H1 (cell line): ENCODE results near the gene BBS9. TPM values are rescaled to one million over a fixed set of nuclear protein-coding genes. Genes with fewer than 3 reads are reported as not detected.

Experiments
- CTCF ChIA-PET: fragments of 300-600 bp; sonication (Branson Sonifier 250); formaldehyde crosslinking; loops from one replicate; lab custom pipeline; 2021; ENCODE audit not compliant: partially characterized antibody; lab: Charles Lee
- POLR2A ChIA-PET: fragments of 300-600 bp; sonication (Branson Sonifier 250); formaldehyde crosslinking; loops from one replicate; lab custom pipeline; 2021; ENCODE audit warnings: inconsistent platforms; ENCODE audit not compliant: partially characterized antibody; lab: Charles Lee
- DNase-seq, 2 experiments: peaks; one replicate each; pipeline versions ENCODE4 v3.0.0 to v3.0.0-alpha.2; 2010 to 2022; ENCODE audit warnings: low spot score in 2 of 2, low read depth in 1 of 2, mixed read lengths in 1 of 2
- FAIRE-seq: peaks from 2 replicates; lab custom pipeline; 2011; peaks lifted over from hg19 to GRCh38; lab: Jason Lieb, UNC
- H2AFZ ChIP-seq: 2 replicates; pipeline ENCODE4 v1.8.1; 2012; ENCODE audit warnings: low read length, inconsistent platforms
- H2AK5ac ChIP-seq: 2 replicates; pipeline ENCODE4 v1.6.1; 2013; ENCODE audit warnings: low read depth, low read length
- H2BK120ac ChIP-seq: replicated peaks from 2 replicates; pipeline ENCODE3; 2013; ENCODE audit warnings: low read depth, low read length, inconsistent platforms
- H2BK12ac ChIP-seq: 2 replicates; pipeline ENCODE4 v1.6.1; 2013; ENCODE audit warnings: low read depth, low read length
- H2BK15ac ChIP-seq: 2 replicates; pipeline ENCODE4 v1.6.1; 2013; ENCODE audit warnings: low read length
- H2BK20ac ChIP-seq: 2 replicates; pipeline ENCODE4 v1.6.1; 2013; ENCODE audit warnings: low read length
- H2BK5ac ChIP-seq: 2 replicates; pipeline ENCODE4 v1.6.1; 2013; ENCODE audit warnings: low read depth, low read length
- H3K14ac ChIP-seq: 2 replicates; pipeline ENCODE4 v1.6.1; 2013; ENCODE audit warnings: inconsistent platforms; ENCODE audit not compliant: insufficient read length
- H3K18ac ChIP-seq: 2 replicates; pipeline ENCODE4 v1.6.1; 2013; ENCODE audit warnings: low read length; ENCODE audit errors: extremely low read depth
- H3K23ac ChIP-seq: 2 replicates; pipeline ENCODE4 v1.6.1; 2013; ENCODE audit warnings: inconsistent platforms; ENCODE audit not compliant: insufficient read length
- H3K23me2 ChIP-seq: 2 replicates; pipeline ENCODE4 v1.6.1; 2013; ENCODE audit warnings: low read depth, low read length
- H3K27ac ChIP-seq: 2 replicates; pipeline ENCODE4 v1.6.1; 2011; ENCODE audit warnings: low read depth, low read length, inconsistent platforms
- H3K27me3 ChIP-seq, 4 experiments: replicated peaks in 1 of 4; 1 replicate in 1 of 4; 2 replicates in 3 of 4; pipeline versions ENCODE4 v1.6.1 to v1.8.1; 2011 to 2013; ENCODE audit warnings: low read length in 3 of 4, mild to moderate bottlenecking in 3 of 4, inconsistent platforms in 2 of 4, mixed read lengths in 2 of 4, moderate library complexity in 1 of 4; ENCODE audit not compliant: control insufficient read depth in 3 of 4, insufficient read depth in 3 of 4; ENCODE audit errors: extremely low read depth in 1 of 4
- H3K36me3 ChIP-seq, 4 experiments: 2 replicates each; pipeline versions ENCODE4 v1.6.1 to v1.8.1; 2011 to 2013; ENCODE audit warnings: mild to moderate bottlenecking in 4 of 4, low read length in 3 of 4, moderate library complexity in 2 of 4, control low read depth in 1 of 4, inconsistent platforms in 1 of 4; ENCODE audit not compliant: insufficient read depth in 4 of 4, control insufficient read depth in 2 of 4
- H3K4ac ChIP-seq: replicated peaks from 2 replicates; pipeline ENCODE3; 2013; ENCODE audit warnings: low read length, low read depth, mixed read lengths, inconsistent platforms; ENCODE audit not compliant: insufficient read length
- H3K4me1 ChIP-seq, 4 experiments: replicated peaks in 1 of 4; 1 replicate in 1 of 4; 2 replicates in 3 of 4; pipeline versions ENCODE4 v1.6.1 to v1.8.1; 2011 to 2013; ENCODE audit warnings: low read length in 3 of 4, inconsistent platforms in 2 of 4, mixed read lengths in 1 of 4; ENCODE audit not compliant: insufficient read depth in 4 of 4, control insufficient read depth in 3 of 4
- H3K4me2 ChIP-seq, 2 experiments: 2 replicates each; pipeline versions ENCODE4 v1.6.1 to v1.8.1; 2011 to 2013; ENCODE audit warnings: low read depth in 2 of 2, low read length in 2 of 2, control low read depth in 1 of 2, inconsistent platforms in 1 of 2, mild to moderate bottlenecking in 1 of 2; ENCODE audit not compliant: insufficient read depth in 1 of 2
- H3K4me3 ChIP-seq, 4 experiments: fragments of 200-600, 300-600 bp in 1 of 4; sonication (generic), shearing (Covaris generic), sonication (Bioruptor Twin) in 1 of 4; 2 replicates each; pipeline versions ENCODE4 v1.5.1 to v1.8.1; 2011 to 2016; ENCODE audit warnings: low read length in 4 of 4, low read depth in 3 of 4, control low read depth in 2 of 4, inconsistent platforms in 2 of 4, mild to moderate bottlenecking in 2 of 4, mixed read lengths in 1 of 4, moderate library complexity in 1 of 4; ENCODE audit not compliant: insufficient read depth in 2 of 4; ENCODE audit errors: extremely low read depth in 1 of 4
- H3K56ac ChIP-seq: replicated peaks from 2 replicates; pipeline ENCODE3; 2013; ENCODE audit warnings: low read depth, mild to moderate bottlenecking, mixed read lengths, low read length, inconsistent platforms; ENCODE audit not compliant: insufficient read length
- H3K79me1 ChIP-seq: 2 replicates; pipeline ENCODE4 v1.6.1; 2013; ENCODE audit warnings: low read depth, low read length, control low read depth
- H3K79me2 ChIP-seq, 2 experiments: 2 replicates each; pipeline versions ENCODE4 v1.6.1 to v1.8.1; 2012 to 2013; ENCODE audit warnings: low read length in 2 of 2, mild to moderate bottlenecking in 2 of 2, inconsistent platforms in 1 of 2; ENCODE audit not compliant: insufficient read depth in 2 of 2, control insufficient read depth in 1 of 2
- H3K9ac ChIP-seq, 4 experiments: replicated peaks in 1 of 4; 1 replicate in 1 of 4; 2 replicates in 3 of 4; pipeline versions ENCODE4 v1.6.1 to v1.8.1; 2011 to 2013; ENCODE audit warnings: low read depth in 3 of 4, low read length in 3 of 4, control low read depth in 2 of 4, mild to moderate bottlenecking in 2 of 4, moderate library complexity in 2 of 4, inconsistent platforms in 1 of 4; ENCODE audit errors: extremely low read depth in 1 of 4
- H3K9me3 ChIP-seq, 2 experiments: 2 replicates each; pipeline versions ENCODE4 v1.6.1 to v1.8.1; 2012 to 2013; ENCODE audit warnings: mild to moderate bottlenecking in 2 of 2, moderate library complexity in 2 of 2, control low read depth in 1 of 2, inconsistent platforms in 1 of 2, low read depth in 1 of 2, low read length in 1 of 2, mixed read lengths in 1 of 2; ENCODE audit not compliant: insufficient read depth in 2 of 2
- H4K20me1 ChIP-seq, 2 experiments: replicated peaks in 1 of 2; 2 replicates each; pipeline versions ENCODE3 to v1.8.1; 2011 to 2013; ENCODE audit warnings: inconsistent platforms in 2 of 2, low read length in 2 of 2, mild to moderate bottlenecking in 1 of 2; ENCODE audit not compliant: insufficient read depth in 2 of 2, control insufficient read depth in 1 of 2
- H4K5ac ChIP-seq: 2 replicates; pipeline ENCODE4 v1.6.1; 2013; ENCODE audit warnings: low read length, low read depth, mixed read lengths, inconsistent platforms; ENCODE audit not compliant: insufficient read length
- H4K8ac ChIP-seq: 2 replicates; pipeline ENCODE4 v1.8.0; 2013; ENCODE audit warnings: mild to moderate bottlenecking, moderate library complexity, low read length, inconsistent platforms; ENCODE audit not compliant: insufficient read depth; ENCODE audit errors: extremely low read depth
- H4K91ac ChIP-seq: replicated peaks from 2 replicates; pipeline ENCODE3; 2013; ENCODE audit warnings: low read length, mixed read lengths, inconsistent platforms; ENCODE audit not compliant: insufficient read length
- PHF8 ChIP-seq: fragments of 200-600 bp; sonication (generic); conservative IDR thresholded peaks from 2 replicates; pipeline ENCODE4 v1.7.1; 2012; ENCODE audit warnings: low read depth, mild to moderate bottlenecking, inconsistent platforms, low read length, moderate library complexity
- SP4 ChIP-seq: IDR thresholded peaks from 2 replicates; pipeline ENCODE4 v1.6.1; 2012; ENCODE audit warnings: low read length, inconsistent platforms
- WGBS, 2 experiments: shearing (Covaris generic) in 1 of 2; methylation state at CpG; one replicate each; pipeline versions ENCODE4 v1.1.6 to v1.1.7; 2013 to 2015; ENCODE audit warnings: low lambda C conversion rate in 2 of 2, mixed read lengths in 2 of 2, inconsistent platforms in 1 of 2, low coverage in 1 of 2, missing lambda C conversion rate in 1 of 2; ENCODE audit not compliant: insufficient replicate concordance in 2 of 2, insufficient coverage in 1 of 2, insufficient read length in 1 of 2; ENCODE audit errors: extremely low coverage in 1 of 2, missing lambda C conversion rate in 1 of 2; 5-methylcytosine and 5-hydroxymethylcytosine counted together
- polyA plus RNA-seq, 7 experiments: library from polyadenylated mRNA; depleted of rRNA in 3 of 7; stranded (reverse) in 5 of 7; unstranded in 2 of 7; fragments of >200 nt in 5 of 7; fragments of 200-250 nt in 2 of 7; gene quantifications; 1 replicate in 5 of 7; 2 replicates in 1 of 7; 4 replicates in 1 of 7; pipeline versions ENCODE4 v1.2.1 to v1.2.3, GENCODE V29; 2011 to 2013; ENCODE audit warnings: missing spikeins in 2 of 7, mixed read lengths in 2 of 7
- total RNA-seq: library from RNA; stranded (reverse); fragmentation: NEBNext Ultra II Directional; extraction: Animal tissue kit (Norgen Biotek cat#: 25700); gene quantifications from 2 replicates; pipeline ENCODE4 v1.2.1, GENCODE V29; 2021

The BBS9 gene
- total and polyA plus RNA-seq, 2 of the 8 experiments (the other 6 are each of a cell fraction or from before 2014, with no cell fraction given): 22.3 to 37.0 TPM

- no peak overlapping the region for H2AK5ac ChIP-seq
- H3K9ac ChIP-seq: no peak overlapping the region
- H4K20me1 ChIP-seq: no peaks in the 10 kb centered on the region
- H3K4me3 ChIP-seq: no peak overlapping the region
- no peaks in the 10 kb centered on the region for H3K4me1 ChIP-seq
- no peak overlapping the region for H2AFZ ChIP-seq
- ChIA-PET POLR2A (no interaction called here), CTCF (no interaction called here)
- H2BK5ac ChIP-seq: no peak overlapping the region
- H3K4ac ChIP-seq: no peak overlapping the region
- WGBS, 2 experiments: 90% methylated on average over 3 of the region's 3 CpGs; no CpG with 5 or more reads in 1 of the 2 experiments
- no peak overlapping the region for H2BK20ac ChIP-seq
- no peak overlapping the region for H2BK120ac ChIP-seq
- no peak overlapping the region for H4K91ac ChIP-seq
- no peak for FAIRE-seq
- no peak overlapping the region for H3K23ac ChIP-seq
- no peak overlapping the region; the same call in 1 of the 2 replicates for H4K8ac ChIP-seq
- no peak overlapping the region for H2BK12ac ChIP-seq
- no peaks in the 10 kb centered on the region for H3K79me2 ChIP-seq
- no peak for DNase-seq
- H3K27ac ChIP-seq: no peak overlapping the region
- H3K56ac ChIP-seq: no peak overlapping the region
- H3K9me3 ChIP-seq: peaks cover 0 to 6% of the 10 kb centered on the region in 2 experiments; a peak in 1 of 4 replicates
- no peak overlapping the region for H3K4me2 ChIP-seq
- H4K5ac ChIP-seq: no peak overlapping the region
- H3K79me1 ChIP-seq: no peaks in the 10 kb centered on the region
- no peaks in the 10 kb centered on the region for H3K23me2 ChIP-seq
- H3K18ac ChIP-seq: no peak overlapping the region
- H3K14ac ChIP-seq: no peak overlapping the region
- TF ChIP-seq SP4: no peak
- no peak for TF ChIP-seq PHF8
- H3K36me3 ChIP-seq: peaks cover 0 to 5% (median 0%) of the 10 kb centered on the region in 4 experiments; a peak in 1 of 8 replicates
- no peak overlapping the region for H2BK15ac ChIP-seq
- no peaks in the 10 kb centered on the region for H3K27me3 ChIP-seq
Measured at GRCh38 chr7:33651998-33652515, 522.7 kb downstream of the BBS9 start.
